OCI-M2 (cell line): Measurements from ENCODE around the gene NTMT2.

Source experiments
- DNase-seq: peaks from one replicate; lab custom pipeline; 2025; ENCODE audit not compliant: unreplicated experiment; lab: John Stamatoyannopoulos, UW

NTMT2 gene

GRCh38 chr1:170205301-170205700 lies 59.5 kb downstream of the NTMT2 start:
- DNase-seq: no peak

GRCh38 chr1:170209125-170209524 lies 63.4 kb downstream of the NTMT2 start:
- DNase-seq: no peak

GRCh38 chr1:170210142-170210541 lies 64.4 kb downstream of the NTMT2 start:
- DNase-seq: no peak

GRCh38 chr1:170213596-170213995 lies 67.8 kb downstream of the NTMT2 start:
- no peak for DNase-seq

- no peak for DNase-seq
These were observed 68.6 kb downstream of the NTMT2 start for GRCh38 chr1:170214117-170215032.

GRCh38 chr1:170215072-170215885 lies 69.5 kb downstream of the NTMT2 start:
- DNase-seq: no peak

GRCh38 chr1:170217517-170218256 lies 71.9 kb downstream of the NTMT2 start:
- no peak for DNase-seq

GRCh38 chr1:170218257-170218650 lies 72.5 kb downstream of the NTMT2 start:
- DNase-seq: no peak
